HCT116 (cell line): ENCODE results near the gene LRRTM4. TPM values are rescaled to one million over a fixed set of nuclear protein-coding genes. Genes with fewer than 3 reads are reported as not detected.

Experiments
- ATAC-seq: fragments of 200-7000 bp; cut with Tn5 transposase; 2 replicates; pipeline ENCODE4 v1.9.1; 2020; ENCODE audit warnings: mild to moderate bottlenecking, moderate library complexity
- BruUV-seq: library from RNA; stranded (reverse); fragments of 400-500 nt; replicated peaks from 2 replicates; lab custom pipeline; 2021; lab: Mats Ljungman, UMichigan
- CTCF ChIA-PET: fragments of 300-600 bp; sonication (Branson Sonifier 250); formaldehyde crosslinking; loops from one replicate; lab custom pipeline; 2021; ENCODE audit warnings: antibody characterized with exemption; lab: Charles Lee
- POLR2A ChIA-PET: fragments of 300-600, 350-600 bp; sonication (Branson Sonifier 250); formaldehyde crosslinking; loops from one replicate; lab custom pipeline; 2021; ENCODE audit warnings: antibody characterized with exemption; lab: Charles Lee
- RAD21 ChIA-PET, 2 experiments: fragments of 300-600 bp; sonication (Branson Sonifier 250); formaldehyde crosslinking; loops; one replicate each; lab custom pipeline; 2023; ENCODE audit warnings: low total read pairs in 2 of 2; ENCODE audit not compliant: uncharacterized antibody in 2 of 2, unreplicated experiment in 2 of 2, low non-redundant PET in 1 of 2; lab: Charles Lee
- DNase-seq: peaks from one replicate; pipeline ENCODE4 v3.0.0-alpha.2; 2010; ENCODE audit warnings: low read depth, low spot score
- H2AFZ ChIP-seq: fragments of 200-600 bp; shearing (Covaris generic), sonication (generic); 2 replicates; pipeline ENCODE4 v1.6.1; 2017; ENCODE audit warnings: low read depth, mixed run types, mixed read lengths, antibody characterized with exemption, low read length; ENCODE audit not compliant: poor library complexity, severe bottlenecking
- H3K27ac ChIP-seq: 2 replicates; pipeline ENCODE4 v1.5.1; 2012; ENCODE audit warnings: low read depth, low read length
- H3K27me3 ChIP-seq: fragments of 200-600 bp; sonication (generic); 2 replicates; pipeline ENCODE4 v1.6.1; 2016; ENCODE audit warnings: mixed run types, low read length, mixed read lengths; ENCODE audit not compliant: insufficient read depth
- H3K36me3 ChIP-seq, 2 experiments: fragments of 200-500 bp in 1 of 2; fragments of 200-600 bp in 1 of 2; sonication (Bioruptor generic) in 1 of 2; sonication (generic) in 1 of 2; 2 replicates each; pipeline versions ENCODE4 v1.5.1 to v1.6.1; 2014 to 2016; ENCODE audit warnings: low read length in 2 of 2, inconsistent platforms in 1 of 2, mixed read lengths in 1 of 2, mixed run types in 1 of 2; ENCODE audit not compliant: insufficient read depth in 2 of 2, control insufficient read depth in 1 of 2
- H3K4me1 ChIP-seq, 2 experiments: fragments of 200-600 bp in 1 of 2; sonication (generic) in 1 of 2; 2 replicates each; pipeline versions ENCODE4 v1.5.1 to v1.6.1; 2012 to 2017; ENCODE audit warnings: low read length in 2 of 2, inconsistent platforms in 1 of 2, mild to moderate bottlenecking in 1 of 2, mixed read lengths in 1 of 2, mixed run types in 1 of 2, moderate library complexity in 1 of 2; ENCODE audit not compliant: insufficient read depth in 2 of 2, control insufficient read depth in 1 of 2
- H3K4me2 ChIP-seq: fragments of 200-600 bp; sonication (generic); 2 replicates; pipeline ENCODE4 v1.6.1; 2017; ENCODE audit warnings: mixed run types, low read length, mixed read lengths
- H3K4me3 ChIP-seq, 2 experiments: fragments of 200-600 bp in 1 of 2; sonication (generic) in 1 of 2; replicated peaks in 1 of 2; 2 replicates each; pipeline ENCODE4 v1.5.1; 2011 to 2016; ENCODE audit warnings: low read length in 2 of 2, control low read depth in 1 of 2, low read depth in 1 of 2, mild to moderate bottlenecking in 1 of 2, mixed read lengths in 1 of 2, mixed run types in 1 of 2
- H3K79me2 ChIP-seq: fragments of 200-600 bp; sonication (generic); 2 replicates; pipeline ENCODE4 v1.6.1; 2017; ENCODE audit warnings: mild to moderate bottlenecking, mixed run types, low read length, moderate library complexity, mixed read lengths; ENCODE audit not compliant: insufficient read depth
- H3K9ac ChIP-seq: fragments of 200-600 bp; sonication (generic); 2 replicates; pipeline ENCODE4 v1.6.1; 2016; ENCODE audit warnings: low read length, mixed read lengths
- H3K9me2 ChIP-seq: fragments of 200-600 bp; sonication (generic), shearing (Covaris generic); 2 replicates; pipeline ENCODE4 v1.6.1; 2017; ENCODE audit warnings: mixed run types, mild to moderate bottlenecking, moderate library complexity; ENCODE audit not compliant: insufficient read depth
- H3K9me3 ChIP-seq, 2 experiments: fragments of 200-500 bp in 1 of 2; fragments of 200-600 bp in 1 of 2; sonication (Bioruptor generic) in 1 of 2; sonication (generic) in 1 of 2; 2 replicates each; pipeline ENCODE4 v1.6.1; 2014 to 2017; ENCODE audit warnings: low read length in 2 of 2, mixed read lengths in 2 of 2, inconsistent platforms in 1 of 2, low read depth in 1 of 2, mild to moderate bottlenecking in 1 of 2, mixed run types in 1 of 2, moderate library complexity in 1 of 2; ENCODE audit not compliant: control insufficient read depth in 1 of 2, insufficient read depth in 1 of 2
- H4K20me1 ChIP-seq: fragments of 200-600 bp; sonication (generic), shearing (Covaris generic); 2 replicates; pipeline ENCODE4 v1.6.1; 2017; ENCODE audit warnings: mixed run types, mild to moderate bottlenecking, moderate library complexity; ENCODE audit not compliant: insufficient read depth
- ATF3 ChIP-seq: IDR thresholded peaks from 2 replicates; pipeline ENCODE4 v1.6.1; 2012
- CBX3 ChIP-seq: IDR thresholded peaks from 2 replicates; pipeline ENCODE4 v1.6.1; 2012; ENCODE audit warnings: low read depth
- CEBPB ChIP-seq: IDR thresholded peaks from 2 replicates; pipeline ENCODE4 v1.6.1; 2012; ENCODE audit warnings: low read depth
- CTCF ChIP-seq, 3 experiments: fragments of 200-600 bp in 1 of 3; sonication (generic) in 1 of 3; IDR thresholded peaks in 2 of 3; conservative IDR thresholded peaks in 1 of 3; 2 replicates each; pipeline ENCODE4 v1.5.1; 2012 to 2017; ENCODE audit warnings: low read depth in 2 of 3, low read length in 2 of 3, antibody characterized with exemption in 1 of 3, borderline replicate concordance in 1 of 3, control low read depth in 1 of 3, mild to moderate bottlenecking in 1 of 3, mixed read lengths in 1 of 3, mixed run types in 1 of 3, moderate library complexity in 1 of 3; ENCODE audit not compliant: insufficient read depth in 1 of 3
- EGR1 ChIP-seq: IDR thresholded peaks from 2 replicates; pipeline ENCODE4 v1.6.1; 2012; ENCODE audit warnings: low read depth
- ELF1 ChIP-seq: IDR thresholded peaks from 2 replicates; pipeline ENCODE4 v1.6.1; 2012; ENCODE audit warnings: low read depth, borderline replicate concordance
- EZH2 ChIP-seq: fragments of 200-600 bp; sonication (generic); IDR thresholded peaks from 2 replicates; pipeline ENCODE4 v1.6.1; 2017; ENCODE audit warnings: antibody characterized with exemption, mixed run types
- EZH2phosphoT487 ChIP-seq: fragments of 200-600 bp; IDR thresholded peaks from 2 replicates; pipeline ENCODE4 v1.6.1; 2018; ENCODE audit warnings: antibody characterized with exemption, borderline replicate concordance
- JUND ChIP-seq: IDR thresholded peaks from 2 replicates; pipeline ENCODE4 v1.6.1; 2012
- MAX ChIP-seq: IDR thresholded peaks from 2 replicates; pipeline ENCODE4 v1.6.1; 2012
- POLR2A ChIP-seq: IDR thresholded peaks from 2 replicates; pipeline ENCODE4 v1.7.0; 2011; ENCODE audit warnings: borderline replicate concordance; ENCODE audit not compliant: insufficient read depth, insufficient read length; ENCODE audit errors: extremely low read depth
- POLR2AphosphoS5 ChIP-seq: IDR thresholded peaks from 2 replicates; pipeline ENCODE4 v1.6.1; 2011; ENCODE audit warnings: mild to moderate bottlenecking, low read depth, low read length, moderate library complexity
- RAD21 ChIP-seq: IDR thresholded peaks from 2 replicates; pipeline ENCODE4 v1.6.1; 2012; ENCODE audit warnings: low read depth, mild to moderate bottlenecking
- SIN3A ChIP-seq: IDR thresholded peaks from 2 replicates; pipeline ENCODE4 v1.6.1; 2012; ENCODE audit warnings: low read depth
- SP1 ChIP-seq: IDR thresholded peaks from 2 replicates; pipeline ENCODE4 v1.6.1; 2012; ENCODE audit warnings: low read depth
- TCF7L2 ChIP-seq: IDR thresholded peaks from 2 replicates; pipeline ENCODE4 v1.7.0; 2011; ENCODE audit warnings: borderline replicate concordance, inconsistent platforms; ENCODE audit not compliant: insufficient read depth, insufficient read length; ENCODE audit errors: extremely low read depth
- YY1 ChIP-seq: IDR thresholded peaks from 2 replicates; pipeline ENCODE4 v1.6.1; 2011; ENCODE audit warnings: low read length, low read depth, moderate library complexity, mild to moderate bottlenecking; ENCODE audit not compliant: insufficient replicate concordance; ENCODE audit errors: extremely low read depth
- ZBTB33 ChIP-seq: IDR thresholded peaks from 2 replicates; pipeline ENCODE4 v1.6.1; 2011; ENCODE audit warnings: mild to moderate bottlenecking, low read length, moderate library complexity; ENCODE audit not compliant: insufficient replicate concordance; ENCODE audit errors: extremely low read depth
- ZFX ChIP-seq: fragments of 450-650 bp; IDR thresholded peaks from 2 replicates; pipeline ENCODE4 v1.6.1; 2017
- ZNF274 ChIP-seq: fragments of 200-500 bp; sonication (Bioruptor generic); IDR thresholded peaks from 2 replicates; pipeline ENCODE4 v1.6.1; 2014; ENCODE audit warnings: mild to moderate bottlenecking, low read depth, low read length, inconsistent platforms
- intact Hi-C: fragments of 100-400 bp; cut with micrococcal nuclease; formaldehyde crosslinking; loops from 2 replicates; pipeline ENCODE4 v1.10.0; 2022
- total RNA-seq: library from RNA; stranded (reverse); gene quantifications from one replicate; pipeline ENCODE4 v1.2.1, GENCODE V29; 2021; ENCODE audit not compliant: unreplicated experiment

The LRRTM4 gene
- total RNA-seq, 1 experiment from 2014 or later: 0.25 TPM

GRCh38 chr2:76733736-76734135 lies 788.4 kb downstream of the LRRTM4 start:
- H3K9ac ChIP-seq: no peak overlapping the region
- no peak overlapping the region for H3K4me3 ChIP-seq
- no peak for TF ChIP-seq MAX
- no peak for TF ChIP-seq POLR2AphosphoS5
- TF ChIP-seq EGR1: no peak
- no peak for TF ChIP-seq EZH2phosphoT487
- no peak for TF ChIP-seq JUND
- no peak for TF ChIP-seq CBX3
- no peak for TF ChIP-seq CTCF (IDR thresholded peaks at IDR 0.05 in 2 of 3, conservative IDR thresholded peaks at IDR 0.05 in 1 of 3; ENCODE audit: borderline replicate concordance in 1 of 3, insufficient read depth in 1 of 3, low read depth in 2 of 3, low read length in 2 of 3)
- TF ChIP-seq CEBPB: no peak
- TF ChIP-seq ZBTB33: no peak
- TF ChIP-seq SIN3A: no peak
- TF ChIP-seq RAD21: no peak
- no peak for TF ChIP-seq ATF3
- TF ChIP-seq EZH2: no peak
- no peak for TF ChIP-seq POLR2A
- TF ChIP-seq SP1: no peak
- TF ChIP-seq YY1: no peak
- no peak for TF ChIP-seq TCF7L2
- no peak for TF ChIP-seq ZFX
- no peak for TF ChIP-seq ELF1
- no peak for TF ChIP-seq ZNF274
- TF ChIP-seq, all 23 proteins: peak for 0
- POLR2A ChIA-PET: no interaction called here
- Histone ChIP-seq H2AFZ (no peak overlapping the region), H4K20me1 (no peaks in the 10 kb centered on the region), H3K9me3 (peaks cover 4 to 16% of the 10 kb centered on the region in 2 experiments; a peak in 1 of 4 replicates), H3K79me2 (no peaks in the 10 kb centered on the region), H3K36me3 (no peaks in the 10 kb centered on the region; a peak in 1 of 4 replicates), H3K27me3 (no peaks in the 10 kb centered on the region), H3K4me2 (no peak overlapping the region), H3K27ac (no peak overlapping the region), H3K4me1 (no peaks in the 10 kb centered on the region), H3K9me2 (no peaks in the 10 kb centered on the region)
- BruUV-seq: no TSS peak
- ATAC-seq: no peak
- intact Hi-C loops: no loop called here
- RAD21 ChIA-PET: no interaction called here
- no peak for DNase-seq
- CTCF ChIA-PET: no interaction called here
